Tibial nerve (tissue), 4 donors: ENCODE measurements around the gene NBAS.

ENCODE experiments used
- CTCF ChIP-seq, 5 experiments: fragments of 200-600 bp in 3 of 5; fragments of 450-650 bp in 2 of 5; sonication (generic) in 3 of 5; IDR thresholded peaks; one replicate each; pipeline ENCODE4 v1.5.1; 2016 to 2019; ENCODE audit warnings: antibody characterized with exemption in 5 of 5, mild to moderate bottlenecking in 3 of 5, moderate library complexity in 2 of 5
- EP300 ChIP-seq, 2 donors: sonication (generic); formaldehyde crosslinking; IDR thresholded peaks; one replicate each; pipeline ENCODE4 v1.6.1; 2017; ENCODE audit warnings: antibody characterized with exemption in 2 of 2, mild to moderate bottlenecking in 1 of 2
- POLR2A ChIP-seq, 2 donors: fragments of 450-650 bp; IDR thresholded peaks; one replicate each; pipeline ENCODE4 v1.6.1; 2017; ENCODE audit warnings: antibody characterized with exemption in 2 of 2, mild to moderate bottlenecking in 2 of 2, moderate library complexity in 2 of 2

GRCh38 chr2:15554525-15555218, 6.5 kb downstream of the NBAS start:
- no peak for TF ChIP-seq CTCF (IDR thresholded peaks at IDR 0.05)
- no peak for TF ChIP-seq POLR2A (IDR thresholded peaks at IDR 0.05)
- TF ChIP-seq EP300 (IDR thresholded peaks at IDR 0.05), result no peak
